T-helper 17 cell (primary cell): ENCODE measurements around the gene SPRED1. TPM values are rescaled to one million over a fixed set of nuclear protein-coding genes. Genes with fewer than 3 reads are reported as not detected.
"Not testable (repeated sequence)": the region's sequence is repeated elsewhere in the genome, so short reads cannot be mapped to it uniquely, and the experiment has no call there.

Source experiments
- ATAC-seq: fragments of 150-1000 bp; cut with Tn5 transposase; 2 replicates; pipeline ENCODE4 v1.10.0; 2021; ENCODE audit warnings: mild to moderate bottlenecking, moderate library complexity
- DNase-seq, 3 donors: peaks; one replicate each; pipeline versions ENCODE4 v3.0.0 to v3.0.0-alpha.2; 2020 to 2021
- H3K9me3 ChIP-seq: one replicate; pipeline ENCODE4 v1.7.0; 2013; ENCODE audit warnings: low read length, mild to moderate bottlenecking; ENCODE audit not compliant: control insufficient read depth, poor library complexity, severe bottlenecking
- H3K27ac Mint-ChIP-seq: one replicate; pipeline ENCODE4 v1.8.0; 2022; ENCODE audit warnings: mild to moderate bottlenecking, moderate library complexity, mixed read lengths
- H3K27me3 Mint-ChIP-seq: one replicate; pipeline ENCODE4 v1.8.0; 2022; ENCODE audit warnings: mixed read lengths
- H3K36me3 Mint-ChIP-seq: one replicate; pipeline ENCODE4 v1.8.0; 2022; ENCODE audit warnings: low read depth, mixed read lengths
- H3K4me1 Mint-ChIP-seq: one replicate; pipeline ENCODE4 v1.8.0; 2022; ENCODE audit warnings: mild to moderate bottlenecking, mixed read lengths
- H3K4me3 Mint-ChIP-seq: one replicate; pipeline ENCODE4 v1.8.0; 2022; ENCODE audit warnings: mild to moderate bottlenecking, moderate library complexity, mixed read lengths
- total RNA-seq, 4 donors: library from RNA in 2 of 4; stranded (reverse) in 2 of 4; gene quantifications; one replicate each; pipeline ENCODE4 v1.2.3 and lab custom pipeline; 2022 to 2026

Gene SPRED1
- total RNA-seq, 2 donors from 2014 or later = 0.10 to 0.12 TPM

- not testable (repeated sequence) for H3K27ac Mint-ChIP-seq
Measured at GRCh38 chr15:38272431-38272830, 19.8 kb downstream of the SPRED1 start.

GRCh38 chr15:38274135-38274534, 21.5 kb downstream of the SPRED1 start:
- no peaks in the 10 kb centered on the region for H3K4me1 Mint-ChIP-seq
- H3K27me3 Mint-ChIP-seq = no peaks in the 10 kb centered on the region
- ATAC-seq (no peak), DNase-seq (no peak)
- H3K4me3 Mint-ChIP-seq = no peak overlapping the region
- H3K36me3 Mint-ChIP-seq = peaks cover 4% of the 10 kb centered on the region
- no peaks in the 10 kb centered on the region for H3K9me3 ChIP-seq
- H3K27ac Mint-ChIP-seq = no peak overlapping the region

More at GRCh38 chr15:38272431-38272830, 19.8 kb downstream of the SPRED1 start:
- H3K36me3 Mint-ChIP-seq, ATAC-seq, H3K4me3 Mint-ChIP-seq, DNase-seq, H3K27me3 Mint-ChIP-seq, H3K4me1 Mint-ChIP-seq, H3K9me3 ChIP-seq: not testable (repeated sequence)

- no peak for DNase-seq
- no peak overlapping the region for H3K4me3 Mint-ChIP-seq
- peaks cover 13% of the 10 kb centered on the region for H3K27me3 Mint-ChIP-seq
- H3K4me1 Mint-ChIP-seq = no peaks in the 10 kb centered on the region
- H3K27ac Mint-ChIP-seq = no peak overlapping the region
- H3K9me3 ChIP-seq = no peaks in the 10 kb centered on the region
- H3K36me3 Mint-ChIP-seq = peaks cover 4% of the 10 kb centered on the region
- no peak for ATAC-seq
Measured at GRCh38 chr15:38275959-38276358, 23.3 kb downstream of the SPRED1 start.

GRCh38 chr15:38277281-38277680, 24.6 kb downstream of the SPRED1 start:
- not testable (repeated sequence) for H3K36me3 Mint-ChIP-seq, H3K9me3 ChIP-seq, DNase-seq, ATAC-seq, H3K4me3 Mint-ChIP-seq, H3K4me1 Mint-ChIP-seq, H3K27ac Mint-ChIP-seq
- peaks cover 17% of the 10 kb centered on the region for H3K27me3 Mint-ChIP-seq

GRCh38 chr15:38281031-38281430, 28.4 kb downstream of the SPRED1 start:
- no peak overlapping the region for H3K4me3 Mint-ChIP-seq
- ATAC-seq = no peak
- peaks cover 34% of the 10 kb centered on the region for H3K27me3 Mint-ChIP-seq
- no peak for DNase-seq
- H3K9me3 ChIP-seq = no peaks in the 10 kb centered on the region
- H3K36me3 Mint-ChIP-seq = peaks cover 2% of the 10 kb centered on the region
- no peak overlapping the region for H3K27ac Mint-ChIP-seq
- H3K4me1 Mint-ChIP-seq = no peaks in the 10 kb centered on the region

GRCh38 chr15:38283010-38283409, 30.4 kb downstream of the SPRED1 start:
- DNase-seq = no peak
- ATAC-seq = no peak
- Mint-ChIP-seq H3K4me3 (no peak overlapping the region), H3K27ac (no peak overlapping the region), H3K36me3 (peaks cover 4% of the 10 kb centered on the region), H3K27me3 (peaks cover 46% of the 10 kb centered on the region), H3K4me1 (no peaks in the 10 kb centered on the region)
- H3K9me3 ChIP-seq = no peaks in the 10 kb centered on the region

- DNase-seq = no peak
- ATAC-seq = no peak
- Mint-ChIP-seq H3K27me3 (peaks cover 39% of the 10 kb centered on the region), H3K4me1 (no peaks in the 10 kb centered on the region), H3K4me3 (no peak overlapping the region), H3K27ac (peak overlapping the region; percentile 43), H3K36me3 (peaks cover 4% of the 10 kb centered on the region)
- no peaks in the 10 kb centered on the region for H3K9me3 ChIP-seq
Measured at GRCh38 chr15:38285456-38285855, 32.8 kb downstream of the SPRED1 start.

GRCh38 chr15:38294126-38294525, 41.5 kb downstream of the SPRED1 start:
- no peaks in the 10 kb centered on the region for H3K36me3 Mint-ChIP-seq
- H3K27me3 Mint-ChIP-seq = peaks cover 15% of the 10 kb centered on the region
- no peak overlapping the region for H3K27ac Mint-ChIP-seq
- ATAC-seq = no peak
- H3K4me1 Mint-ChIP-seq = peaks cover 2% of the 10 kb centered on the region
- no peak overlapping the region for H3K4me3 Mint-ChIP-seq
- no peak for DNase-seq
- H3K9me3 ChIP-seq = no peaks in the 10 kb centered on the region

- ATAC-seq = no peak
- H3K27ac Mint-ChIP-seq = no peak overlapping the region
- DNase-seq = no peak
- H3K27me3 Mint-ChIP-seq = peaks cover 36% of the 10 kb centered on the region
- no peaks in the 10 kb centered on the region for H3K36me3 Mint-ChIP-seq
- no peak overlapping the region for H3K4me3 Mint-ChIP-seq
- peaks cover 2% of the 10 kb centered on the region for H3K4me1 Mint-ChIP-seq
- H3K9me3 ChIP-seq = no peaks in the 10 kb centered on the region
Measured at GRCh38 chr15:38297623-38298388, 45.2 kb downstream of the SPRED1 start.

GRCh38 chr15:38299216-38299615, 46.6 kb downstream of the SPRED1 start:
- DNase-seq = no peak
- H3K36me3 Mint-ChIP-seq = no peaks in the 10 kb centered on the region
- no peaks in the 10 kb centered on the region for H3K9me3 ChIP-seq
- H3K27me3 Mint-ChIP-seq = peaks cover 28% of the 10 kb centered on the region
- ATAC-seq = no peak
- H3K4me3 Mint-ChIP-seq = no peak overlapping the region
- no peak overlapping the region for H3K27ac Mint-ChIP-seq
- peaks cover 2% of the 10 kb centered on the region for H3K4me1 Mint-ChIP-seq

- no peak overlapping the region for H3K27ac Mint-ChIP-seq
Measured at GRCh38 chr15:38300395-38300794, 47.8 kb downstream of the SPRED1 start.

GRCh38 chr15:38304481-38304880, 51.8 kb downstream of the SPRED1 start:
- ATAC-seq (no peak), DNase-seq (no peak)
- no peaks in the 10 kb centered on the region for H3K9me3 ChIP-seq
- H3K4me3 Mint-ChIP-seq = no peak overlapping the region
- H3K27ac Mint-ChIP-seq = no peak overlapping the region
- peaks cover 16% of the 10 kb centered on the region for H3K4me1 Mint-ChIP-seq
- no peaks in the 10 kb centered on the region for H3K36me3 Mint-ChIP-seq
- H3K27me3 Mint-ChIP-seq = peaks cover 27% of the 10 kb centered on the region

More at GRCh38 chr15:38300395-38300794, 47.8 kb downstream of the SPRED1 start:
- Mint-ChIP-seq H3K4me3 (no peak overlapping the region), H3K27me3 (peaks cover 28% of the 10 kb centered on the region), H3K4me1 (peaks cover 2% of the 10 kb centered on the region), H3K36me3 (no peaks in the 10 kb centered on the region)
- ATAC-seq = no peak
- no peaks in the 10 kb centered on the region for H3K9me3 ChIP-seq
- DNase-seq = no peak

- no peak overlapping the region for H3K4me3 Mint-ChIP-seq
- H3K4me1 Mint-ChIP-seq = peaks cover 16% of the 10 kb centered on the region
- no peak for DNase-seq
- peaks cover 14% of the 10 kb centered on the region for H3K27me3 Mint-ChIP-seq
- H3K36me3 Mint-ChIP-seq = no peaks in the 10 kb centered on the region
- no peaks in the 10 kb centered on the region for H3K9me3 ChIP-seq
- no peak overlapping the region for H3K27ac Mint-ChIP-seq
- no peak for ATAC-seq
Measured at GRCh38 chr15:38307251-38307650, 54.6 kb downstream of the SPRED1 start.
